GM21576 (cell line): ENCODE results near the gene FKBP5.
"Not testable (repeated sequence)": the region's sequence is repeated elsewhere in the genome, so short reads cannot be mapped to it uniquely, and the experiment has no call there.

Source experiments
- ATAC-seq: cut with Tn5 transposase; IDR thresholded peaks from one replicate; pipeline ENCODE4 v1.9.1; 2021; ENCODE audit warnings: mild to moderate bottlenecking, moderate library complexity; ENCODE audit not compliant: unreplicated experiment

Gene FKBP5

DNA sequence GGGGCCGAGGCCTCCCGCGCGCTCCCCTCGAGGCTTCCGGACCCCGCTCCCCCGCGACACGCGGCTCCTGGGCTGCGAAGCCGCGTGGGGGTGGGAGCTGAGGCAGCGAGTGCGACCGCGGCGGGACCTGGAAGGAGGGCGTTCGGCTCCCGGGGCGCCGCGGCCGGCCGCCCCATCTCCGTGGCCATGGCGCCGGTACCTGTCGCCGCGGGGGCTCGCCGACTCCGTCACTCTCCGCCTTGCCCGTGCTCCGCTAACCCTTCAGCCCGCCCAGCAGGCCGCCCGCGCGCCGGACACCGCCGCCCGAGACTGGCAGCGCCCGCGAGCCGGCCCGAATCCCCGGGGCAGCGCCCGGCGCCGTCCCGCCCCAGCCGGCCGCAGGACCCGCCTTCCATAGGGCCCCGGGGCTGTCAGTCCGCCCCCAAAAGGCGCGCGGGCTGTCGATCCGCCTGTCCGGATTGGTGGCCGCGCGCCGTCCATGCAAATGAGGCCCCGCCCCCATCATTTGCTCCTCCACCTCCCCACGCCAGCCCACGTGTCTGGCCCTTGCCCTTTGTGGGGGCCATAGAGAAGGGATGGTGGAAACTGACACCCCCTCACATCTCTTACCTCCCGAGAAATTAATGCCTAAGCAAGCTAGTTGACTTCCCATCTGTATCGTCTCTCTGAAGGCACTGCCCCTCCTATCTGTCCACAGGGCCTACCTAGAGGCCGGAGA is at the start of gene FKBP5:
FKBP5 (minus strand) TSS at position 311 of the 718 bp plus-strand sequence. CDS start 46,091 bp downstream, outside the sequence.
- ATAC-seq, result peak; percentile 82

DNA sequence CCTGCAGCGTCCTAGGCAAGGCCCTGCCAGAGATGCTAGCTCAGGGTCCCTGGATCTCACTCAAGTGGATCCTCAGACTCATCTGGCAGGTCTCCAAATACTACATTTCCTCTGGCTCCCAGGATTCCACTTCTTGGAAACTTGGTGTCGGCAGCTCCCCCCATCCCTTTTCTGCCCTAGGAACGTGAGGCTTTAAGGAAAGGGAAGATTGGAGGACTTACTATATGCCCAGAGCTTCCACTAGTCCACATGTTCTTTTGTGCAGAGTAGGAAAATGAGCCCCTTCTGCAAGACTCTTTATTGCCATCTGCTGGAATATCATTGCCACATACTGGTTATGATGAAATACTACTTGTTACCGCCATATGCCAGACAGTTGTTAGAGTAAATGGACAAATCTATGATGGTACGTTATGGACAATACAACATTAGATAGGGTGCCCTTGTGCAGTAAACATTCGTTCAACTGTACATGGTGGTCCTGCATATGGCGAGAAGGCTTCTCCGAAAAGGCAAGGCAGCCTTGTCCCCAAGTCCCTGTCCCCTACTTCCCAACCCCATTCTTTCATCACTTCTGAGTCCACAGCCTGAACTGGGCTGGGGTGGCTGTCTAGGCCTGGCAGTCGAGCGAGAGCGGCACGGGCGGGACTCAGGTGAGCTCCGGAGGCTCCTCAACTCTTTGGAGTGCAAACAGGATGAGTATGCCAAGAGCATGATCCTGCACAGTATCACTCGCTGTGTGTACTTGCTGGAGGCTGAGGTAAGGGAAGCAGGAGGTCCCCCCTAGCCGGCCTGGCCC is 48.9 kb upstream of the FKBP5 start:
- ATAC-seq, result no peak

- ATAC-seq, result no peak
Measured at GRCh38 chr6:35736982-35737412, 48.3 kb upstream of the FKBP5 start, which contains the start of gene ARMC12. TSS of gene ARMC12 (plus strand) at chr6:35737032. CDS start at chr6:35737109, 77 bp downstream.

DNA sequence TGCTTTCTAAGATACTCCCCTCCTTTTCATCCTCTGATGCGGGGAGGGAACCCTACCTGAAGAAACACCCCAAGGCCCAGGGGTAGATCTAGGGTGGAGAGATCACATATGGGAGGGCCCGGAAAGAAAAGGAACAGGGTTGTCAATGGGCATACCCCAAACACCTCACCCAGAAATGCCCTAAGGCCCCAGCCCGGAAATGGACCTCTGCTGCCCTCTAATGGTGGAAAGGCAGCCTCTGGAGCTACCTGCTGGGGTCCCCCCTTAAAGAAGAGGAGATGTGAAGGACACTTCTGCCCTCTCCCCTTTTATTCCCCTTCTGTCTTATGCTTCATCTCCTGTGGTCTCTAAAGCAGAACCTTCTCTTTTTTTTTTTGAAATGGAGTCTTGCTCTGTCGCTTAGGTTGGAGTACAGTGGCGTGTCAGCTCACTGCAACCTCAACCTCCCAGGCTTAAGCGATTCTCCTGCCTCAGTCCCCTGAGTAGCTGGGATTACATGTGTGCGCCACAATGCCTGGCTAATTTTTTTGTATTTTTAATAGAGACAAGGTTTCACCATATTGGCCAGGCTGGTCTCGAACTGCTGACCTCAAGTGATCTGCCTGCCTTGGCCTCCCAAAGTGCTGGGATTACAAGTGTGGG is 47.7 kb upstream of the FKBP5 start:
- ATAC-seq, result no peak

- ATAC-seq, result no peak
Measured at GRCh38 chr6:35735452-35735851, 46.7 kb upstream of the FKBP5 start.

- ATAC-seq, result not testable (repeated sequence)
Measured at GRCh38 chr6:35734319-35734718, 45.6 kb upstream of the FKBP5 start.

DNA sequence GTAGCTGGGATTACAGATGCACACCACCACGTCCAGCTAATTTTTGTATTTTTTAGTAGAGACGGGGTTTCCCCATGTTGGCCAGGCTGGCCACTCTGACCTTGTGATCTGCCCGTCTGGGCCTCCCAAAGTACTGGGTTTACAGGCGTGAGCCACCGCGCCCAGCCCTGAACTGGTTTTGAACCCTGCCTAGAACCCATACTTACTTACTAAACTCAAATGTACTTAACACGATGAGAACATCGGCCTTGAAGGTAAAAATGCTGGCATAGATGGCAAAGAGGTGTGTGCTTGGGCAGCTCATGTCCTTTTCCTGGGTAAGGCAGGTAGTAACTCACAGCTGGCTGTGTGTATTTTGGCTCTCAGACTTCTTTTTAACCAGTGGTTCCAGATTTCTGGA is 44.9 kb upstream of the FKBP5 start:
- no peak for ATAC-seq

DNA sequence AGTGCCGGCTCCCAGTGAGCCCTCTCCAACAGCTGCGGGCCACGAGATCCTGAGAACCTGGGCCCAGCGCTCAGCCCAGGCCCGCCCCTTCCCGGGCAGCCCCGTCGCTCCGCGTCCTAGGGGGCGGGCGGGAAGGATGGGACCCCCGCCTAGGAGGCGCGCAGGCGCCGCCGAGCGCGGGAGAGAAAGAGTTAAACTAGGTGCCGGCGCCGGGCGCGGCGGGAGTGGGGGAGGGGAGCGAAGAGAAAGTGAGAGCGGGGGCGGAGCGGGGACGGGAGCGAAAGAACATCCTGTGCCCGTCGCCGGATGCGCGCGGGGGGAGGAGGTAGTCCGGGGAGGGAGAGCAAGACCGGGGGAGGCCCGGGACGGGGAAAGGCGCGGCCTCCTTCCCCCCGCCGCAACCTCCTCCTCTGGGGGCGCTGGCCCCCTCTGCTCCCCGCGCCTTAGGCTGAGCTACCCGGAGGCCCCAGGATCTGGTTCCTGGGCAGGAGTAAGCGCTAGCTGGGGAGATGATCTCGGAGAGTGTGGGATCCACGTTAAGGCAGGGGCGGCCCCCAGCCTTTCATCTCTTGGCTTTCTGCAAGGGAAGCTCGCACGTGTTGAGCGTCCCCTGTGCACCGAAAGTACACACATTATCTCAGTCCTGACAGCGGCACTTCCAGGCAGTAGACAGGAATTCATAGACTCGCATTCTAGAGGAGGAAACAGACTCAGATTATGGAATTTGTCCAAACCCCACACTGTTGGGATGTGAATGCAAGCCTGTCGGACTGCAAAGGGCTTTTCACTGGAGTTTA is 43.2 kb upstream of the FKBP5 start:
- peak; percentile 38 for ATAC-seq

GRCh38 chr6:35731414-35731735 is 42.7 kb upstream of the FKBP5 start:
- peak; percentile 48 for ATAC-seq

GRCh38 chr6:35730745-35731413 is 42.2 kb upstream of the FKBP5 start:
- no peak for ATAC-seq

DNA sequence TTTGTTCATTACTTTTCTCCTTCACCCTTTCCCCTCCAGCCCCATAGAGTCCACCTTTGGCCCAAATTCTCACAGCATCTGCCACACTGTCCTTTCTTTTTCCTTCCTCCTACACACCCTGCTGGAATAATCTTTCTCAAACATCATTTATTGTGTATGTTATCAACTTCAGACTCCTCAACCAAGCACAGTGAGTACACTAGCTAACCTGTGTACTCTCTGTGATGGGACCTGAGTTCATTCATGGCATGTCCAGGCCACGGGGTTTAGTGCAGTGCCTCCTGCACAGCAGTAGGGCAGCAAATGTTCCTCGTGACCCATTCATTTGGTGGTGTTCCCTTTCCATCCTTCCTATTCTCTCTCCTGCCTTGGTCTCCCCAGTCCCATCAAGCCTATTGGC is 41.0 kb upstream of the FKBP5 start:
- no peak for ATAC-seq

GRCh38 chr6:35728683-35729678 is 40.3 kb upstream of the FKBP5 start:
- ATAC-seq, result no peak

DNA sequence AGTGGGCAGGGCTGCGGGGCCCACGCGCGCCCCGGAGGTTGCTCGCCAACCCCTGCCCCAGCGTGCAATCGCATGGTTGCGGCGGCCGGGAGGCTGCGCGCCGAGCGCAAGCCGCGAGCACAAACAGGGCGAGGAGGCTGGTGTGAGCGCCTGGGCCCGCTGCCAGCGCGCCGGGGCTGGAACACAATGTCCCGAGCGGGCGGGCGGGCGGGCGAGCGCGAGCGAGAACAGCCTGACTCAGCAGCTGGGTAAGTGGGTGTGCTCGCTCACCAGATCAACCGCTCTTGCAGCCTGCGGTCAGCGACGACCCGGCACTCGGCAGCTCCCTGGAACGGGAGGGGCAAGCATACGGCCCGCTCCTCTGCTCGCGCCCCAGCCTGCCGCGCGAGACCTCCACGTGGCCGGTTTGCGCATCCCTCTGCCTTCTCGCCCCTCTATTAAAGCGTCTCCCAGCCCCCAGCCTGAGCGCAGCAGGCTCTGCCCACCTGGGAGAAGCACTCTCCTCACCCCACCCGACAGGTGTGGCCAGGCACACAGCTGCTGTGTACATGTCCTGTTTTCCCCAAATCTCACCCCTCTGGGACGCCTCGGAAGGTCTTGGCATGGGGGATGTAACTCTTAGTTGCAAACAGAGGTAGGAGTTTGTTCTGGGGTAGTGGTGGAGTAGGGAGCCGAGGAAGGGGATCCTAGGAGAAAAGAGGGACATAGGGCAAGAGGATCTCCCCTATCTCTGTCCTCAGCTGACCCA is 39.4 kb upstream of the FKBP5 start:
- ATAC-seq, result peak; percentile 34

DNA sequence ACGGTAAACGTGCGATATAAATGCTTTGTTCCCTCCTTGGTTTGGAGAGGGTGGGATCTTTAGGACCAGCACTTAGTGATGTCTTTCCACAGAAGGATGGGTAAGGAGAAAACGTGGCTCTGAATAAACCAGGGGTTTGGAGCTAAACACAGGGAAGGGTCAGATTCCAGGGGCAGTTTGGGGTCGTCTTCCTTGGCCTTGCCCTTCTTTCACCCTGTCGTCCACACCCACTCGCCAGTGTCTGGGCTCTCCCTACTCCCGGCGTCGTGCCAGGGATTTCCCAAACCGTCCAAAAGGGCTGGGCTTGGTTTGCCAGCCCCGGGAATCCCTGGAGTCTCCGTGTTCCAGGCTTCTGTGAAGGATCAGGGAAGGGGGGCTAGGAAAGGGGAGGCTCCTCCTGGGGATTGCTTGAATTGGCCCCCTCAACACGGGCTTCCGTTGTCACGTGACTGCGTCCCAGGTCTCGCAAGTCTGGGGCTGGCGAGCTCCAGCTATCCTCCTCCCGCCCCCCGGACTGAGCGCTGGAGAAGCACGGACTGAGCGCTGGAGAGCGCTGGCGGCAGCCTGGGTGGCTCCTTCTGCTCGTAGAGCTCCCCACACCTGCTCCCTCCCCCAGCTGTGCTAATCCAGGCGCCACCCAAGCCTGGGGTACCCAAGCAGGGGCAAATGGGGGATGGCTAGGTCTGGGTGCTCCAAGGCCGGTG is 38.7 kb upstream of the FKBP5 start:
- peak; percentile 6 for ATAC-seq

DNA sequence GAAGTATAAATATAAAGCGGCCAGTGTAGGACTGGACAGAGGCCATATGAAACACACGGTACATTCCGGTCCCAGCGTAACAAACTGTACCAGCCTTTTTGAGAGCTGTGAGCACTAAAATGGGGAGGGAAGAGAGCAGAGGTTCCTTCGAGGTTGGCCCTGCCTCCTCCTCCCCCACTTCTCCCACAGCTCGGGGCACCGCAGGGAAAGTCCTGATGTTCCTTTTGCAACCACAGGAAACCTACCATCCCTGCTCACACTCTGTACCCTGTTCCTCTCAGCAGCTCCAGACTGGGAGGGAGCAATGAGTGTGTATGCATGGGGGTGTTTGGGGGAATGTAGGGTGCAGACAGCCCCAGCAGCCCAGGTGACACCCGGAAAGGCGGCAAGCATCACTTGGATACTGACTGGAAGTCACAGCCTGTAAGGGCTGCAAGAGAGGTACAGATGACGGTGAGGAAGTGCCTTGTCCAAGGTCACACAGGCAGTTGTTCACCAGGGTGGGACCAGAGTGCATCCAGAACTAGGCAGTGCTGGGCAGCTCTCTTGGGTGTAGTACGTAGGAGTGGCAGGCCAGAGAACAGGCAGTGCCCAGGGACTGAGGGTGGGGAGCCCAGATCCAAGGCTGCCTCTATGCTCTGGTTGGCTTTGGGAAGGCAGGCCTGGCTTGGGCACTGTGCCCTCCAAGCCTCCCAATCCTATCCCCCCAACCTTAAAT is 37.2 kb upstream of the FKBP5 start:
- ATAC-seq, result no peak

DNA sequence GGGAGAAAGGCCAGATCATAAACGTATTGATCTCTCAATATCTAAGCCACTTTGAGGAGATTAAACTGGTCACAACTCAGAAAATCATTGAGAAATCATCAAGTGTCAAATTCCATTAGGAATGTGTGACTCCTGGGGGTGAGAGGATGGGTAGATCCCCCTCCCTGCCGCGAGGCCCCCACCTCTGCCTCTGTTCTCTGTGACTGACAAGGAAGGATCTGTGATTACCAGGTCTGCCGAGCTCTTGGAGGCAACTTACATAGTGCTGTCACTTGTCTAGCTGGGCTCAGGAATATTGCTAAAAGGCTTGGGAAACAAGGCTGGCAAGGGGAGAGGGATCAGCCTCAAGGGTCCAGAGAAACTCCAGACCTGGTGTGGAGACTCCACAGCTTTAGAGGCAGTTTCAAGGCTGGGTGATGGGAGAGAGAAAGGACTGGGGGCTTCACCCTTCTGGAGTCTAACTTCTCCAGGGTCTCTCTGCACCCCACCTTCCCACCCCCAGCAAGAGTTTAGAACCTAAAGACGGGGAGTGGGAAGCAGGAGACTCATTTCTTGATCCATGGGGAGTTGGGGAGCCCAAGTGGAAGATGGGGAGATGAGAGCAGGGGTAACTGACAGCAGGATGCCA is 36.5 kb upstream of the FKBP5 start:
- ATAC-seq, result no peak

GRCh38 chr6:35724471-35724870 is 35.8 kb upstream of the FKBP5 start:
- no peak for ATAC-seq
